GM10266 (cell line): ENCODE data around the gene RNF34.

Experiments
- DNase-seq: peaks from one replicate; pipeline ENCODE4 v3.0.0; 2012; ENCODE audit errors: extremely low spot score
- TF ChIP-seq, protein P1 (sequence below): IDR thresholded peaks from 2 replicates; pipeline ENCODE4 v1.5.1; 2012; ENCODE audit warnings: mild to moderate bottlenecking, low read depth; ENCODE audit not compliant: control insufficient read depth, insufficient read depth; ENCODE audit errors: missing control alignments

Gene RNF34

DNA sequence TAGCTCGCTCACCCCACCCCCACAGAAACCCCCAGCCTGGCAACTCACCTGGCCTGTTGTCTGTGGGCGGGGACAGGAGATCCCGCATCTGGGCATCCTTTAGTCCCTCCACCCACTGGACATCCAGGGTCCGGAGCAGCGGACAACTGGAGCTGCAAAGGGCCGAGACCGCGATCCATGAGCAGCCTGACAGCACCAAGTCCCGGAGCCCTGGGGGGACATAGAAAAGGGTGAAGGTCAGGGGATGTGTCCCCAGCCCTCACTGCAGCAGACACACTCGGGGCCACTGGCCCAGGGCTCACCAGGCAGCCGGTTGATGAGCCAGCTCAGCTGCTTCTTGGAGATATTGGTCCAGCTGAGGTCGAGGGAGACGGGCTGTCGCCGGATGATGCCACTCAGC, 40.9 kb downstream of the RNF34 start:
- no peak for DNase-seq
- TF ChIP-seq, protein P1, sequence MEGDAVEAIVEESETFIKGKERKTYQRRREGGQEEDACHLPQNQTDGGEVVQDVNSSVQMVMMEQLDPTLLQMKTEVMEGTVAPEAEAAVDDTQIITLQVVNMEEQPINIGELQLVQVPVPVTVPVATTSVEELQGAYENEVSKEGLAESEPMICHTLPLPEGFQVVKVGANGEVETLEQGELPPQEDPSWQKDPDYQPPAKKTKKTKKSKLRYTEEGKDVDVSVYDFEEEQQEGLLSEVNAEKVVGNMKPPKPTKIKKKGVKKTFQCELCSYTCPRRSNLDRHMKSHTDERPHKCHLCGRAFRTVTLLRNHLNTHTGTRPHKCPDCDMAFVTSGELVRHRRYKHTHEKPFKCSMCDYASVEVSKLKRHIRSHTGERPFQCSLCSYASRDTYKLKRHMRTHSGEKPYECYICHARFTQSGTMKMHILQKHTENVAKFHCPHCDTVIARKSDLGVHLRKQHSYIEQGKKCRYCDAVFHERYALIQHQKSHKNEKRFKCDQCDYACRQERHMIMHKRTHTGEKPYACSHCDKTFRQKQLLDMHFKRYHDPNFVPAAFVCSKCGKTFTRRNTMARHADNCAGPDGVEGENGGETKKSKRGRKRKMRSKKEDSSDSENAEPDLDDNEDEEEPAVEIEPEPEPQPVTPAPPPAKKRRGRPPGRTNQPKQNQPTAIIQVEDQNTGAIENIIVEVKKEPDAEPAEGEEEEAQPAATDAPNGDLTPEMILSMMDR: no peak

DNA sequence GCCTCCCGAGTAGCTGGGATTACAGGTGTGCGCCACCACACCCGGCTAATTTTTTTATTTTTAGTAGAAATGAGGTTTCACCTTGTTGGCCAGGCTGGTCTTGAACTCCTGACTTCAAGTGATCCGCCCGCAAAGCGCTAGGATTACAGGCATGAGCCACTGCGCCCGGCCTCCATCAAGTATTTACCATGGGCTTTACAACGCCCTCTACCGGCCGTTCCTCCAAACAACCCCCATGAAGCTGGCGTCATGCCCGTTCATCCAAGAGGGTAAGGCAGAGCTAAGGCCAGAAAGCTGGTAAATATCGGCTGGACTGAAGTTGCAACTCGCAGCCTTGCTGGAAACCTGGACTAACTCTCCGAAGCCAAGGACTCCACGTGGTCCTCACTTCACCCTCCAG, 41.6 kb downstream of the RNF34 start:
- no peak for DNase-seq
- TF ChIP-seq, protein P1: no peak

GRCh38 chr12:121442028-121442948, 42.4 kb downstream of the RNF34 start:
- TF ChIP-seq, protein P1: no peak
- no peak for DNase-seq

DNA sequence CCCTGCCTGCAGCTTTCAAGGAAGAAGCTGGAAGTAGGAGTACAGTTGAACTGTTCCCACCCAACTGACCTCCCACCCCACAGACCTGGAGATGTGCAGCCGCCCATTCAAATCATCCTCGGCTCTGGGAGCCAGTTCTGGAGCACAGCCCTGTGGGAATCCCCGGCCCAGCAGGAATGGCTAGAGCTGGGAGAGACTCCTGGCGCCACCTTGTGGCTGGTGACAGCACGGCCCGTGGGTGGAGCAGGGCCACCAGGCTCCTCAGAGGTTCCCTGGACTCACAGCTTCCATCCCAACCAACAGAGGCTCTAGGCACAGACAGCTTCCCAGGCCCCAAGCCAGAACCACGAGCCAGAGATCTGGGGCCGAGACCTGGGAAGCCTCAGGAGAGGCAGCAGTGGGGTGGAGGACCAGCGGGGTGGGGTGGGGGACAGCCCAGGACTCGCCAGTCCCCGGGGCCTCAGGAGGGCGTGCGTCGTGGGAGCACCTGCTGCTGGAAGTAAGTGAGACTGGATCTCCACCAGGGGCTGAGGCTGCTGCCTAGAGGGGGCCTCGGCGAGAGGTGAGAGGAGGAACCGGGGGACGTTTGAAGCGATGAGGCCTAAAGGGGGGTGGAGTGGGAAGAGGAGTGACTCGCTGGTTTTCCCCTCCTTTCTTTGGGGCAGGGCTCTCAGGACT, 43.4 kb downstream of the RNF34 start:
- DNase-seq: peak; percentile 94

GRCh38 chr12:121443911-121444841, 44.3 kb downstream of the RNF34 start:
- TF ChIP-seq, protein P1: no peak
- no peak for DNase-seq

More for the DNA sequence above, 43.4 kb downstream of the RNF34 start:
- TF ChIP-seq, protein P1: peak; percentile 89

- no peak for DNase-seq
- TF ChIP-seq, protein P1: no peak
These were observed 44.9 kb downstream of the RNF34 start for GRCh38 chr12:121444842-121445202.
